ENCODE measurements around the gene ACTR10. TPM values are rescaled to one million over a fixed set of nuclear protein-coding genes. Genes with fewer than 3 reads are reported as not detected.

The ACTR10 gene
- total RNA-seq, 4 donors from 2014 or later, result 45.1 to 149 (median 87.9) TPM

DNA sequence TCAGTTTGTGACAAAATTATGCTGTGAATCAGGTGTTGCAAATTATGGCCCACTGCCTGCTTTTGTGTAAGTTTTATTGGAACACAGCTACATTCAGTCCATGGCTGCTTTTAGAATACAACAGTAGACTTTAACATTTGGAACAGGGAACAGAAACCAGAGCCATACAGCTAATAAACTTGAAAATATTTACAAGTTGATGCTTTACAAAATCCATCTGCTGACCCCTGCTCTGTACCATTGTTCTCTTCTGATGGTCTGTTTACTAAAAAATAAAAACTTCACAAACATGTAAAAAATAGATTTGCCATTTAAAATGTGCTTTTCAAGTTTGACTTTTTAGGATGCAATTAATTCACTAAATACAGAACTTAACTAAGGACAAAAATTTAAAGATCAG, 65.5 kb downstream of the ACTR10 start:
- Histone ChIP-seq H3K27me3 (no peaks in the 10 kb centered on the region), H3K4me3 (no peak overlapping the region), H3K27ac (no peak overlapping the region), H3K36me3 (peaks cover 0 to 100% of the 10 kb centered on the region in 2 donors), H3K9me3 (no peaks in the 10 kb centered on the region), H3K4me1 (peaks cover 0 to 6% (median 0%) of the 10 kb centered on the region in 3 donors)
- no peak for ATAC-seq
- TF ChIP-seq CTCF (IDR thresholded peaks at IDR 0.05), result no peak

- 51 to 85% methylated on average over 2 of the region's 2 CpGs for WGBS, 2 donors (ENCODE audit: low coverage in 1 of 2)
Measured at GRCh38 chr14:58270628-58271027, 70.7 kb downstream of the ACTR10 start.

DNA sequence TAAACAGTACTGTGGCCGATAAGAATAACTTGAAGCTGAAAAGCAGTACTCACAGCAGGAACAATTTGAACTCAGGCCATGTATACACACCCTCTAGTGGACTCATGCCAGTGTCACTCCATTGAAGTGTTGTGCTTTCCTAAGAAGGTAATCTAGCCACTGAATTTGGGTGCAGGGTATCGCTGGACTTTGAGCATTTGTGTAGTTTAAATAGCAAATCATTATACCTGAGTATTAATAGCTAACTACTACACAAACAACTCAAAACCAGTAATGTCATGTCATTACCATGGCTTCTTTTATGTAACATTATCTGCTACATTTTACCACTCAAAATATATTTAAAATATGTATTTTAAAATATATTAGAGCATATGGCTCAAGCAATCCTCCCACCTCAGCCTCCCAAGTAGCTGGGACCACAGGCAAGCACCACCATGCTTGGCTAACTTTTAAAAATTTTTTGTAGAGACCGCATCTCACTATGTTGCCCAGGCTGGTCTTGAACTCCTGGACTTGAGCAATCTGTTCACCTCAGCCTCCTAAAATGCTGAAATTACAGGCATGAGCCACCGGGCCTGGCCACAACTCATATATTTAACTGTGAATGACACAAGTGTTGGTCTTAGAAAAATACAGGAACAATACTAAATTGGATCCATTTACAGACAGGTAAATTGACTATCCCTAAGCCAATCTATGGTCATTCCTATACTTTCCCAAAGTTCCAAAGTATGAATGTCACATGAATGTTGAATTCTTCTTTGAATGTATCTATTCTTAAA, 72.8 kb downstream of the ACTR10 start:
- TF ChIP-seq EP300 (IDR thresholded peaks at IDR 0.05) (no peak), POLR2A (IDR thresholded peaks at IDR 0.05) (no peak), POLR2AphosphoS5 (IDR thresholded peaks at IDR 0.05) (peak; percentile 59), CTCF (IDR thresholded peaks at IDR 0.05) (peak in 3 of 4 experiments; percentile 3 to 27 (median 18))
- Histone ChIP-seq H3K27me3 (no peaks in the 10 kb centered on the region), H3K27ac (peak overlapping the region in 3 of 4 donors; percentile 28 to 43 (median 32)), H3K4me3 (no peak overlapping the region), H3K9me3 (no peaks in the 10 kb centered on the region), H3K4me1 (peaks cover 0 to 75% (median 8%) of the 10 kb centered on the region in 3 donors), H3K36me3 (peaks cover 4 to 81% of the 10 kb centered on the region in 2 donors)
- peak; percentile 31 for ATAC-seq
- WGBS, 2 donors (ENCODE audit: low coverage in 1 of 2), result 43 to 62% methylated on average over 3 to 4 of the region's 4 CpGs

More at GRCh38 chr14:58270628-58271027, 70.7 kb downstream of the ACTR10 start:
- H3K9me3 ChIP-seq, result no peaks in the 10 kb centered on the region
- no peaks in the 10 kb centered on the region for H3K27me3 ChIP-seq
- H3K4me3 ChIP-seq, result no peak overlapping the region
- H3K4me1 ChIP-seq, result peaks cover 0 to 55% (median 8%) of the 10 kb centered on the region in 3 donors
- TF ChIP-seq POLR2A (IDR thresholded peaks at IDR 0.05), result no peak
- TF ChIP-seq EP300 (IDR thresholded peaks at IDR 0.05), result no peak
- TF ChIP-seq POLR2AphosphoS5 (IDR thresholded peaks at IDR 0.05), result no peak
- no peak for TF ChIP-seq CTCF (IDR thresholded peaks at IDR 0.05)
- no peak for ATAC-seq
- H3K27ac ChIP-seq, result no peak overlapping the region
- peaks cover 4 to 90% of the 10 kb centered on the region in 2 donors for H3K36me3 ChIP-seq

GRCh38 chr14:58274881-58275280, 74.9 kb downstream of the ACTR10 start:
- Histone ChIP-seq H3K4me1 (peaks cover 0 to 78% (median 8%) of the 10 kb centered on the region in 3 donors), H3K9me3 (no peaks in the 10 kb centered on the region), H3K36me3 (peaks cover 4 to 72% of the 10 kb centered on the region in 2 donors), H3K27ac (peak overlapping the region in 1 of 4 donors; percentile 15), H3K4me3 (no peak overlapping the region), H3K27me3 (no peaks in the 10 kb centered on the region)
- no peak for ATAC-seq
- no peak for TF ChIP-seq POLR2A (IDR thresholded peaks at IDR 0.05)
- TF ChIP-seq POLR2AphosphoS5 (IDR thresholded peaks at IDR 0.05), result no peak
- no peak for TF ChIP-seq EP300 (IDR thresholded peaks at IDR 0.05)
- TF ChIP-seq CTCF (IDR thresholded peaks at IDR 0.05), result no peak

Measured in gastroesophageal sphincter (tissue), 4 donors.